Hematopoietic multipotent progenitor cell treated with erythropoietin and hydrocortisone succinate and interleukin-3 and kit ligand, for 17 days (in vitro differentiated cells): ENCODE measurements around the gene KCNJ6.

ENCODE experiments used
- DNase-seq: peaks from one replicate; pipeline ENCODE4 v3.0.0-alpha.2; 2015; ENCODE audit warnings: low spot score

The KCNJ6 gene

DNA sequence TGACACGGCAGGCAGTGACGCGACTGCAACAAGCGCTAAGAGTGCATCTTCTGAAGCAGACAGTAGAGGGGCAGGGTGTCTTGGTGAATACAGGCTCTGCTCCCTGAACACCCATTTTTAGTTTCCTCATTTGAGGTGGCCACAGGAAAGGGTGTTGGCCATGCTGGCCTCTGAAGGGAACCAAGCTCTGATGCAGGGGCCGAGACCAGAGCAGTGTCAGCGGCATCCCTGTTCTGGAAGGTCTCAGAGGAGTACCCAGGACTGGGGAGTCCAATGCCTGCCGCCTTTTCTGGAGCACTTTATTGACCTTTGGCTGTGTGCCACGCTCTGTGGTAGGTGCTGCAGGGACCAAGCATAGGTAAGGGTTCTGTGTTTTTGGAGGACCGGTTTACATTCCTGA, 100.4 kb downstream of the KCNJ6 start:
- no peak for DNase-seq

DNA sequence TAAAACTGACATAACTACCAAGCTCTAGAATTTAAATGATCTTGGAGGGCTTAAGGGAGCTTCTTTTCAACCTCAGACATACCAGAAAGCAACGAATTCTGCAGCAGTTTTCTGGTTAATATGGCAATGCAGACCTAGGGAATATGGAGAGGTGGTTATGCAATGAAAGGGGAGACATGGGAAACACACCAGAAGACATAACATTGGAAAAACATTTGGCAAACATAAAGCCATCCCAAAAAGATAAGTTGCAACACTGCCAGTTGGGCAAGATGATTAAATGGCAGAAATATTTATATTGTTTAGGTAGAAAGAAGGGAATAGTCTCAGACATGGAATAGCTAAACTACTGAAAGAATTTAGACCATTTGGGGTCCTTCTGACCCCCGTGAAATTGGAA, 104.5 kb downstream of the KCNJ6 start:
- no peak for DNase-seq

DNA sequence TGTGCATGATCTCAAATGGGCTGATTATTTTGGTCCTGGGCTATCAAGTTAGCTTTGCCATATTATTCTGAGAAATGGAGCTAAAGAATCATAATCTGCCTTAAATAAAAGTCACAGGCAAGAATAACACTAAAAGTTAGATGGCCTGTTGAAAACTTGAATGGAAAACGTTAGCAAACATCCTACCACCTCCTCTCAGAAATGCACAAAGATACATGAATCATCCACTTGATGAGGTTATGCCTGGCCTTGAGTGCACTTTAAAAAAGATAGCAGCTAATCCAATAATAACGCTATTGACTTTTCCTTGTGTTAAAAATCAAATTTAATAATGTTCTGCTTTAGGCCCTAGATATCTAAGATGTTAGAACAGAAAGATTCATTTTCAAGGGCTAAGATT, 108.0 kb downstream of the KCNJ6 start:
- DNase-seq = no peak

DNA sequence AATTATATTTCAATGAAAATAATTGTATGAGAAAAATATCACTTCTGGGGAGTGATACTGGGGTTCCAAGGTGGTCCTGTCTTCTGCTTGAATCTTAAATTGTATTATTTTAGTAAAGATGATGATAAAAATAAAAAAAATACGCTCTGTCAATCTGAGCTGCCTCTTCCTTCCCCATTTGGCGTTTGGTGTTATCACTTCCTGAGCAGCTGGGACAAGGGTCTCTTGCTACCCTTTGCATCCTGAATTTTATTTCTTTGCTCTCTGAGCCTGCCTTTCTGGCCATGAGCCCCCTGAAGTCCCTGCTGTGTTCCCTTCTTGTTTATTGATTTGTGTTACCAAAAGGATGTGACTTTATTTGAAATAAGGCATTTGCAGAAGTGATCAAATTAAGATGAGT, 111.0 kb downstream of the KCNJ6 start:
- DNase-seq = no peak

DNA sequence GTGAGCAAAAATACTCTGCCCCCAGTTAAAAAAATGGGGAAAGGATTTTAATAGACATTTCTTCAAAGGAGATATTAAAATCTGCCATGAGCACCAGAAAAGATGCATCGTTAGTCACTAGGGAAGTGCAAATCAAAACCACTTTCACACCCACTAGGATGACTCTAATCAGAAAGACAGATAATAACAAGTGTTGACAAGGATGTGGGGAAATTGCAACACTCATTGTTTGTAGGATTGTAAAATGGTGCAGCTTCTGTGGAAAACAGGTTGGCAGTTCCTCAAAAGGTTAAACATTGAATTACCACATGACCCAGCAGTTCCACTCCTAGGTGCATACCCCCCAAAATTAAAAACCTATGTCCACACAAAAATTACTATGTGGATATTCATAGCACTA, 112.3 kb downstream of the KCNJ6 start:
- no peak for DNase-seq

DNA sequence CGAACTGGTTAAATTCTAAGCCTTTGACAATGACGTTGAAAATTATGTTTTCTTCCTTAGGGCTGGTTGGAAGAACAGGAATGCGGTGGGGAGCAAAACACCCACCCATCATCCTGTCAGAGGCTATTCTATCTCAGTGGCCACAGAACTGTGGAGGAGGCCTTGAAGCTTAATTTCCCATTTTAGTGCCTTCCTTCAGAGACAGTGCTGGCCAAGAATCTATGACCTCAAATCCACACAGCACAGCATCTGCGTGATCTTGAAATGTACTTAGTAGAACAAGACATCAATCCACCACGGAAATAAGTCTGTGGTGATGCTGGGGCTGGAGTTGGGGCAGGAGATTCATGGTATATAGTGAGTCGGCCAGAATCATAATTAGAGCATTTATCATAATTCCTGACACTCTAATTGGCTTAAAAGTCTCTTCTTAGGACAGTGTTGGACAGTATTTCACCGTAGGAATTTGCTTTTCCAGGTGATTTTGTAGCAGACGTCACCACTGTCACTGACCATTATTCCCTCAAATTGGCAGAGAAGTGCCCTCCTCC, 113.1 kb downstream of the KCNJ6 start:
- no peak for DNase-seq

DNA sequence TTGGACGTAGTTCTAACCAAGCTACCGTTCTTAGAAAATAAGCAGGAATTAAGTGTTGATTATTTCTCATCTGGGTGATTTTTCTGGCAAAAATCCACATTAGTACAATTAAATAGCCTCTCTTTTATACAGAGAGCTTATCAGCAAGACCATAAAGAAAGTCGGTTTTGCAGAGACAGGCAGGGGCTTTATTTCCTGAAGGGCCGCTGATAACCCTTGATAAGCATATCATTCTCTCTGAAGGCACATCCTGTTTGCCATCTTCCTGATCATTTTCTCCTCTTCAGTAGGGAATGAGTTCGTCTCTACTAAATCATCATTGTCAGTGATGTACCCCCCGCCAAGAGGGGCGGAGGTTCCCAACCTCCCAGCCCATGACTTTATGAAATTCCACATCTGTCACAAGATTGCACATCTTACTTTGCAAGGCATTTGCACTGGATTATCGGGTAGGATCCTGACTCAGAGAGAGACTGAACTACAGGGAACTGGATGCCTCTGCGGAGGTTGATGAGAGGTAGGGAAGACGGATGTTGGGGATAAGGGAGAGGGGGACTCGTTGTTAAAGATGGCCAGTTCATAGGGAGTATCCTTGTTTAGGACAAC, 115.7 kb downstream of the KCNJ6 start:
- no peak for DNase-seq

DNA sequence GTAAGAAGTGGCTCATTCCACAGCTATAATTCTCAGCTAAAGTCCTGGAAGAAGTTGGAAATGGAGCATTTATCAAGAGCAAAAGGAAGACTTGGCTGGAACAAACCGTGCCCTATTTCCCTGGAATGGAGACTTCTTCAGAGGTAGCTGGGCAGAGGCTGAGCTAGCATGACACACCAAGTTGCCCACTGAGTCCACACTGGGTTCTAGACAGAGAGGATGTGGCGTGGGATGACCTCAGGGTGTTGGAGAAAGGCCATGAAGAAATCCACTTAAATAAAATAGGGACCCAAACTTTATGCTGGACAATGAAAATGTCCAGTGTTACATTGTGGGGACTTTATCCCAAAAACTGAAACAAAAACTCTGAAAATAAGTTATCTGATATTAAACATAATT, 116.2 kb downstream of the KCNJ6 start:
- DNase-seq = no peak

DNA sequence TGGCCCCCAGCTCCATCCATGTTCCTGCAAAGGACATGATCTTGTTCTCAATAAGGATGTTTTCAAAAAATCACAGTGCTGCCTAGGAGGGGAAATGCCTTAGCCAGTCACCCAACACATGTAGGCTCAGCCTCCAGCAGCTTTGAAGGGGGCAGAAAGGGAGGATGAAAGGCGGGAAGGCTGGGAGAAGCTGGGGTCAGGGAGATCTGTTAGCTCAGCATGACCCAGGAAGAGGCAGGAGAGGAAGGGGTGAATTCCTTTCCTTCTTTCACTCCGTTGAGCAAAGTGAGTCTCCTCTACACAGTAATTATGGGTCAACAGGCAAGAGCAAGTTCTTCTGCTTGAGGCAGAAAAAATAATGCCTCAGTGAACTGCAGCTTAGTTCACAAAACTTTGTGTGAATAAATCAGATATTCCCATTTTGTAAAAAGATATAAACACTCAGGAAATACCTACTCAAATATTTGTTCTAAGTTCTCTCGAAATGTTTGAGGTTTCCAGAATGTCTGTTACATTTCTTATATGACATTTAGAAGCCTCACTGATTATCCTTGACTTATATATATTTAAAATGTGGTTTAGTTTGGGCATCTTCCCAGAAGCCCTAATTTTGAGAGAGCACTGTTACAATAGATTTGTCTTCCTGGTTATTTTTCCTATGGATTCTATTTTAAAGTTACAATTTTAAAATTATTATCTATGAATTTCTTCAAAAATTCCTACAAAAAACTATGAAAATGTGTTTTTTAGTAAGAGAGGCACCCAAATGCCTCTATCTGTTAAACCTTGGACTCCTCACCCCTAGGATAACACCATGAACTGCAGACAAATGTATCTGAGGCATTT, 116.8 kb downstream of the KCNJ6 start:
- DNase-seq = no peak

DNA sequence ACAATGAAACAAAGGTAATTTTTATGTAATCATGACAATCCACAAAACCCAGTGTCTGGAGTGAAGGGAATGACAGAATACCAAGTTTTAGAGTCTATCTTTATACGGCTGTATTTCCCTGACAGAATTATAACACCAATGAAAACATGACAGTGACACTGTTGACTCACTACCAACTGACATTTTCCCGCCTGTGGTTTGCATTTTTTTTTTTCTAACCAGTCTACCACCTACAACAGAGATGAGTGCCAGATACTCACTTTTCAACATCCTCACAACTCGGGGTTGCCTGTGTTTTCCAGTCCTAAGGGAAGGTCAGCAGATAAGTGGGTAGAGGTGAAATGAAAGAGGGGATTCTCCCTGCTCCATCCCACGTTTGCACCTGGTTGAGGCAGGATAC, 118.9 kb downstream of the KCNJ6 start:
- DNase-seq = no peak

DNA sequence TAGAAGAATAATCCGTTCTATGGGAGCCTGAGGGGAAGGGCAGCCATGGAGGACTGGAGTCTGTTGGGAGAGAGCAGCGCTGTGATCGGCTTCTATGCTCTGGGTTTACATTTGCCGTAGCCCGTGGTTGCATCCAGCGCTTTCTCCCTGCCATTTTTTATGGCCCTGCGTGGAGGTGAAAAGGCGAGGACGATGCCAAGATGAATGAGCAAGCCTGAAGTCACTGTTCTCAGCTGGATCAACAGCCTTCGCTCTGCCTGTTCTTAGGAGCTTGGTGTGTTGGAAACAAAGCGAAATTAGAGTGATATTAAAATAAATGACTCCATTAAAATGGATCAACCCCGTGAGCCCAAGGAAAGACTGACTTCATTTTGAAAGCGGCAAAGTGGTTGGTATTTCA, 120.2 kb downstream of the KCNJ6 start:
- DNase-seq = no peak

DNA sequence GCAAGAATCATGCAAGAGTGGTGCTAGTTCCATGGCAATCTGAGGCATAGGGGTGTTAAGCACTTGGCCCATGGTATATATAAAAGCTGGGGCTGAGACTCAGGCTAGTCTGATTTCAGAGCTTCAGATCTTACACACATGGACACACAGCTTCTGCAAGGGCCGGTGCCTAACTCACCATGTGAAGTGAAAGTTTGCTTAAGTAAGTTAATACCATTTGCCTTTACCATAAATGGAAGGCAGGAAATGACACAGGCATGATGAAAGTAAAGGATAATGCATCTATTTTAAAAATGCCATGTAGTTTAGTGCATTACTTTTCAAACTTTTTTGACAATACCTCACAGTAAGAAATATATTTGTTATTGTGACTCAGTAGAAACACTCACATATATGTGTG, 122.6 kb downstream of the KCNJ6 start:
- DNase-seq = no peak

DNA sequence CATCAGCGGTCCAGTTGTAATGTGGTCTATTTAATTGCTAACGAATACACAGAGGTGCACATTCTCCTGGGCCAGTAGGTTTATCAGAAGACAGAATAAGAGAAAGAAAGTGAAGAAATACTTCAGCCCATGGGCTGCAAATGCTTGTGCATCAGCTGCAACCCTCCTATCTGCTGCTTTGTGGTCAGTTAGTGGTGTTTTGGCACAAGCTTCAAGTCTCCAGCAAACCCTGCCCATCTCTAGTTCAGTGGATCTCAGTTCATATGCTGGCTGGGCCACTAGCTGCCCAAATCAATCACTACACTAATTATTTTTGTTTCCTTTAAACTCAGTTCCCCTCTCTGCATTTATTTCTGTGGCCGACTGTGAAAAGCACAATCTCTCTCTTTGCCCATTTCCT, 124.2 kb downstream of the KCNJ6 start:
- DNase-seq = no peak

DNA sequence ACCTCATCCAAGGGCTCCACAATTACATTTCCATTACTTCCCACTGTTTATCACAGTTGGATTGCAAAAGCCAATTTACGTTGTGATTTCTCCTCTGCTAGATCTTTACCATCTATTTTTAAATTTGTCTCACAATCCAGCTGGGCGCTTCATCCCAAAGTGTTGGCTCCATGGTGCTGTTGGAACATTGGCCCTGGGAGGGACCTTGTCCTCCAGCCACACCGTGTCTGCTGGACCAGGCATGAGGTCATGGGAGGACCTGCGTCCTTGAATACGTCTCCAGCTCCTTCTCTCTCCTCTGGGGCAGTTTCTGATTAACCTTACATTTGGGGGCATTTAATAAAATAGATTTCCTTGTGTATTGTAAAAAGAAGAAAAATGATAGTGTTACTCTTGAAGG, 125.4 kb downstream of the KCNJ6 start:
- no peak for DNase-seq

DNA sequence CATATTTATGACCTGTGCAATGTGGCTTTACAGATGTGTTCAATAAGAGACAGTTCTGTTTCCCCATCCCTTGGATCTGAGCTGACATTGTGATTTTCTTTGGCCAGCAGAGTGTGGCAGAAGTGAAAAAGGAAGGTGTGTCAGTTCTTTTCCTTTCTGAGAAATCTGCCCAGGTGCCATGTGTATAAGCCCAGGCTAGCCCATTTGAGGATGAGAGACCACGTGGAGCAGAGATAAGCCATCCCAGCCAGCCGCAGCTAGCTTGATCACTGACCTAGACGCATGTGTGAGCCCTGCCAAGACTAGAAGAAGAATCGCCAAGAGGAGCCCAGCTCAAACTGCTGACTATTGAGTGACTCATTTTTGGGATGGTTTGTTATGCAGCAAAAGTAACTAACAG, 127.8 kb downstream of the KCNJ6 start:
- no peak for DNase-seq

DNA sequence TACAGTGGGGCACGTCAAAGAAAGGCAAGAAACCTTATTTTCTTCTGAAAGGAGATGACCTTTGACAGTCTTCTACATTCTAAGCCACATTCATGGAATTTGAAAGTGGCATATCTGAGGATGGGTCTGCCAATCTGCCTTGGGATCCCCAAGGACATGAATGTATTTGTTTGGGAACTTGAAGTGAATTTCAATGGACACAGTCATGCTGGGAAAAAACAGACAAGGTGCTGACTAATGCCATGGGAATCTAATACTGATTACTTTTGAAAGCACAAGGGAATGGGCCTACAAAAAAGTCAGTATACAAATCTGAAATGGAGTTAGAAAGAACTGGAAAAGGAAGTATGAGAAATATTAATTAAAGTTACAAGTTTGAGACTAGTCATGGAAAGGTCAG, 128.8 kb downstream of the KCNJ6 start:
- no peak for DNase-seq

DNA sequence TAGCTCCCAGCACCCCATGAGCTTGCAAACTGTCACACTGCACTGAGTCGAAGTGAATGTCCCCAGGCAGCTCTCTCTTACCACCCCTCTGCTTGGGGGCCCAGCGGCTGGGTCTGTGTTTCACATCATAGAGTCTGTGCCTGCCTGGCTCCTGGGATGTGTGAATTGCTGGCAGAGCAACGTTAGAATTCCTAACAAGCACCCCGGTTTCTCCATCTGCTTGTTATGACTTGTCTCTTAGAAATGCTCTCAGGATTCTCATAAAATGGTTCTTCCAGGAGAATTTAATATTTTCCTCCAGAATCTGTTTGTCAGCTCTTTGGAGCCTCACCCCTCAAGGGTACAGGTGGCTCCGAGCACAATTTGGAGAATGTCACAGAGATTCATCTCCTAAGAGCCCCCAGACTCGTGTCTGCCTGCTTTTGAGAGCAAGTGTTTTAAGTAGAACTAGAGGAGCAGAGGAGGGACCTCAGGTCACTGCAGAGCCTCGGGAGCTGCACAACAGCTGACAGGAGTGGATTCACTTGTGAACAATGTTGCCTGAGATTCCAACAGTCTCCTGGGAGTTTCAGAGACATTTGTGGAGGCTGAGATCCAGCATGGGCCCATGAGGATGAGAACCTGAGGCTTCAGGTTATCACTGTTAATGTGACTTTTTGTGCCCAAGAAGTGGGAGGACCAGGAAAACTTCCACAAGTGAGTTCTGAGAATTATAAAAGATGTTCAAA, 131.5 kb downstream of the KCNJ6 start:
- DNase-seq = no peak

DNA sequence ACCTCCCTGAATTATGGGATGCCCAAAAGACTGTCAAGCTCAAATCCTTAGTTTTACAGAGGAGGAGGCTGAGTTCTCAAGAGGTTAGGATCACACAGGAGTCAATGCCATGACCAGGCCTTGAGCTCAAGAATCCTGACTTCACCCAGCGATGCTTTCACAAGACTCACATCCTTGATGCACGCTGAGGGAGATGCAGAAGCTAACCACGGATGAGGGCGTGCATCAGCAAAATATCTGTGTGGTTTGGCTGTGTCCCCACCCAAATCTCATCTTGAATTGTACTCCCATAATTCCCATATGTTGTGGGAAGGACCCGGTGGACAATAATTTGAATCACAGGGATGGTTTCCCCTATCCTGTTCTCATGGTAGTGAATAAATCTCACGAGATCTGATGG, 133.2 kb downstream of the KCNJ6 start:
- no peak for DNase-seq

DNA sequence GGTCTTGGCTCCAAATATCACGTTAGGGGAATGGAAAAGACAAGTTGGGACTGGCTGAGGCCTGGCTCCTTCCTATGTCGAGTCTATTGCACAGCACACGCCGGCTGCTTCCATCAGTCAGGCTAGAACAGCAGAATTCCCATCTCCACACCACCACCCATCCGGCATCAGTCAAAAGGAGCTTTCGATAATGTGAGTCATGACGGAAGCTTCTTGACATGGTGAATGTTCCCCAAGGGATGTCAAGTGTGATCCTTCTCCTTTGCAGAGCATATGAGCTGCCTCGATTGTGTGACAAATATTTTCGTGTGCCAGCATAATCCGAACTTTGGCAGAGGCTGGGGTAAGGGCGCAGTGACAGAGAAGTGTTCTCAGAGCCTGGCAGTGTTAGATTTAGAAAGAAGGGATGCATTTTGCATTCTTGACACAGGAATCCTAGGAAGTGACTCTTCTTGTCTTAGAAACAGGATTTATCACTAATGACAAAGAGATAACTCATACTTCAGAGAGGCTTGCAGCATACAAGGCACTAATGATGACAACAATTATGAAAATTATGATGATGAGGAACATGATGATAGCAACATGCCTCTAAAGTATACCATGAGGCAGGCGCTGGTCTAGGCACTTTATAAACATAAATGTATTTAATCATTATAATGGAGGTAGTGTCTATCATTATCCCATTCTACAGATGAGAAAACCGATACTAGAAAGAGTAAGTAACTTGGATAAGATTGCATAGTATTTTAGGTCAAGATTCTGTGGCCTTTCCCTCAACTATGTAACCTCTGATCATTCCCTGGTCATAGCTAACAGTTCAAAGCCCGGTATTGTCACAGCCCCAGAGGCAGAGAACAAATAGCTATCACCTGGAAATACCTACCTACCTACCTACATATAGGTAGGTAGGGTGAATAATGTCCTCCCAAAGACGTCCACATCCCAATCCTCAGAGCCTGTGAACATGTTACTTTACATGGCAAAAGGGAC, 135.0 kb downstream of the KCNJ6 start:
- no peak for DNase-seq

DNA sequence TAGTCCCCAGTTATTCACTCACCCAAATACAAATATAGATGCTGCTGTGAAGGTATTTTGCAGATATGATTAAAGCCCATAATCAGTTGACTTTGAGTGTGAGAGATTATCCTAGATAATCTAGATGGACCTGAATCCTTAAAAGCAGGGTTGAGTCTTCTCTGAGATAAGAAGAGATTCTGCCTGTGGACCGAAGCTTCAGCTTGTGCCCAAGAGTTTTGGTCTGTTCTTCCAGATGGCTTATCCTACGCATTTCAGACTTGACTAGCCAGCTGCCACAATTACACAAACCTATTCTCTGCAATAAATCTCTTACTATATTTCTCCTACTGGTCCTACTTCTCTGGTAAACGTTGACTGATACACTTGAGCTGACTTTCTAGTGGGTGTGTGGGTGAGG, 145.1 kb downstream of the KCNJ6 start:
- DNase-seq = no peak

DNA sequence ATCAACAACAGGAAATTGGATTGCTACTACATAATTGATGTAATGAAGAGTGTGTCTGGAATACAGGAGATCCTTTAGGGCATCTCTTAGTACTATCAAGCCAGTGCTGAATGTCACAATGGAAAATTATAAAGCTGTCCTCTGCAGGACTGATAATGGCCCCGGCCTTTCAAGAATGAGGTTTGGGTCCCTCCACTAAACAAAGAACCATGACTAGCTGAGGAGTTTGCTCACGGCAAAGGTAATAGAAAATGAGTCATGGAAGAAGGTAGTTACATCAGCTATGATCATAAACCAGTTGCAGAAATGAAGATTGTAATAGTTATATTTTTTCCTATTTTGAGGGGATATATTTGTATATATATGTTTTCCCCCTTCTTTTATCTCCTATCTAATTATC, 145.8 kb downstream of the KCNJ6 start:
- no peak for DNase-seq

DNA sequence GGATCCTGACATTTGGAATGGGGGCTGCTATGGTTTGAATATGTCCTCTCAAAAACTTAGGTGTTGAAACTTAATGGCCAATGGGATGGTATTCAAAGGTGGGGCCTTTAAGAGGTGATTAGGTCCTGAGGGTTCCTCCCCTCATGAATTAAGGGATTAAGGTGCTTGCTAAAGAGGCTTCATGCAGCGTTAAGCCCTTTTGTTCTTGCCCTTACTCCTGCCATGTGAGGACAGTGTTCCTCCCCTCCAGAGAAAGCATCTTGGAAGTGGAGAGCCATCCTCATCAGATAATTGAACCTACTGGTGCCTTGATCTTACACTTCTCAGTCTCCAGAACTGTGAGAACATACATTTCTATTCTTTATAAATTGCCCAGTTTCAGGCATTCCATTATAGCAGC, 146.6 kb downstream of the KCNJ6 start:
- DNase-seq = no peak
